WTC11 (cell line): ENCODE data around the gene COL2A1. TPM values are rescaled to one million over a fixed set of nuclear protein-coding genes. Genes with fewer than 3 reads are reported as not detected.

Experiments used
- ATAC-seq: fragments of 200-7000 bp; cut with Tn5 transposase; 2 replicates; pipeline ENCODE4 v1.10.0; 2021; ENCODE audit warnings: mild to moderate bottlenecking, moderate library complexity
- CTCF ChIA-PET: fragments of 300-600 bp; sonication (Branson Sonifier 250); formaldehyde crosslinking; loops from one replicate; lab custom pipeline; 2021; ENCODE audit warnings: antibody characterized with exemption; lab: Charles Lee
- POLR2A ChIA-PET: fragments of 350-600 bp; sonication (Branson Sonifier 250); formaldehyde crosslinking; loops from one replicate; lab custom pipeline; 2021; ENCODE audit warnings: antibody characterized with exemption; lab: Charles Lee
- DNase-seq: peaks from one replicate; pipeline ENCODE4 v3.0.0; 2021; ENCODE audit warnings: low spot score
- H3K27ac Mint-ChIP-seq: 2 replicates; pipeline ENCODE4 v1.8.0; 2021; ENCODE audit warnings: mixed read lengths
- H3K27me3 Mint-ChIP-seq: 2 replicates; pipeline ENCODE4 v1.8.0; 2021; ENCODE audit warnings: low read depth, mild to moderate bottlenecking, moderate library complexity, mixed read lengths
- H3K36me3 Mint-ChIP-seq: 2 replicates; pipeline ENCODE4 v1.8.0; 2021; ENCODE audit warnings: mixed read lengths
- H3K4me1 Mint-ChIP-seq: 2 replicates; pipeline ENCODE4 v1.8.0; 2022; ENCODE audit warnings: mixed read lengths
- H3K4me3 Mint-ChIP-seq: 2 replicates; pipeline ENCODE4 v1.8.0; 2021; ENCODE audit warnings: mild to moderate bottlenecking, moderate library complexity, mixed read lengths
- H3K9me3 Mint-ChIP-seq: 2 replicates; pipeline ENCODE4 v1.8.0; 2021; ENCODE audit warnings: mixed read lengths
- CTCF ChIP-seq: fragments of 200-600 bp; IDR thresholded peaks from 2 replicates; pipeline ENCODE4 v1.8.0; 2022; ENCODE audit warnings: antibody characterized with exemption
- E2F4 ChIP-seq: sonication (generic); formaldehyde crosslinking; IDR thresholded peaks from 2 replicates; pipeline ENCODE4 v1.8.1; 2022; ENCODE audit warnings: low read depth, mild to moderate bottlenecking, moderate library complexity, missing genetic modification reagents, borderline replicate concordance
- E2F5 ChIP-seq: sonication (generic); formaldehyde crosslinking; IDR thresholded peaks from 2 replicates; pipeline ENCODE4 v1.8.1; 2022; ENCODE audit warnings: mild to moderate bottlenecking, moderate library complexity, missing genetic modification reagents
- ETV6 ChIP-seq: sonication (generic); formaldehyde crosslinking; IDR thresholded peaks from 2 replicates; pipeline ENCODE4 v1.8.1; 2022; ENCODE audit warnings: mild to moderate bottlenecking, missing genetic modification reagents
- HMGXB4 ChIP-seq: sonication (generic); formaldehyde crosslinking; IDR thresholded peaks from 2 replicates; pipeline ENCODE4 v1.8.1; 2023; ENCODE audit warnings: mild to moderate bottlenecking, moderate library complexity, missing genetic modification reagents
- IRF1 ChIP-seq: sonication (generic); formaldehyde crosslinking; IDR thresholded peaks from 2 replicates; pipeline ENCODE4 v1.8.0; 2023; ENCODE audit warnings: missing genetic modification reagents
- IRF2 ChIP-seq: sonication (generic); formaldehyde crosslinking; IDR thresholded peaks from 2 replicates; pipeline ENCODE4 v1.8.0; 2022; ENCODE audit warnings: low read depth, missing genetic modification reagents, borderline replicate concordance
- JUN ChIP-seq: sonication (generic); formaldehyde crosslinking; IDR thresholded peaks from 2 replicates; pipeline ENCODE4 v1.8.0; 2023; ENCODE audit warnings: mild to moderate bottlenecking, missing genetic modification reagents
- MAX ChIP-seq: sonication (generic); formaldehyde crosslinking; IDR thresholded peaks from 2 replicates; pipeline ENCODE4 v1.8.0; 2022; ENCODE audit warnings: mild to moderate bottlenecking, missing genetic modification reagents
- TCF7 ChIP-seq: sonication (generic); formaldehyde crosslinking; IDR thresholded peaks from 2 replicates; pipeline ENCODE4 v1.8.0; 2022; ENCODE audit warnings: mild to moderate bottlenecking, low read depth, missing genetic modification reagents, moderate library complexity
- USF2 ChIP-seq: sonication (generic); formaldehyde crosslinking; IDR thresholded peaks from 2 replicates; pipeline ENCODE4 v1.8.1; 2023; ENCODE audit warnings: mild to moderate bottlenecking, missing genetic modification reagents, moderate library complexity
- ZBTB21 ChIP-seq: sonication (generic); formaldehyde crosslinking; IDR thresholded peaks from 2 replicates; pipeline ENCODE4 v1.8.1; 2023; ENCODE audit warnings: mild to moderate bottlenecking, missing genetic modification reagents, borderline replicate concordance
- ZBTB43 ChIP-seq: sonication (generic); formaldehyde crosslinking; IDR thresholded peaks from 2 replicates; pipeline ENCODE4 v1.8.1; 2023; ENCODE audit warnings: mild to moderate bottlenecking, missing genetic modification reagents
- ZNF219 ChIP-seq: sonication (generic); formaldehyde crosslinking; IDR thresholded peaks from 2 replicates; pipeline ENCODE4 v1.8.0; 2023; ENCODE audit warnings: missing genetic modification reagents, mild to moderate bottlenecking, borderline replicate concordance
- ZNF232 ChIP-seq: sonication (generic); formaldehyde crosslinking; IDR thresholded peaks from 2 replicates; pipeline ENCODE4 v1.8.0; 2022; ENCODE audit warnings: mild to moderate bottlenecking, missing genetic modification reagents
- ZNF317 ChIP-seq: sonication (generic); formaldehyde crosslinking; IDR thresholded peaks from 2 replicates; pipeline ENCODE4 v1.8.1; 2023; ENCODE audit warnings: low read depth, mild to moderate bottlenecking, moderate library complexity, missing genetic modification reagents, borderline replicate concordance
- ZNF532 ChIP-seq: fragments of 250-450 bp; sonication (Bioruptor Pico); IDR thresholded peaks from 2 replicates; pipeline ENCODE4 v1.9.0; 2021; ENCODE audit warnings: mild to moderate bottlenecking, borderline replicate concordance
- total RNA-seq: library from RNA; stranded (reverse); gene quantifications from 3 replicates; pipeline ENCODE4 v1.2.3, GENCODE V29; 2021

Gene COL2A1
- total RNA-seq, 1 experiment from 2014 or later: 20.9 TPM

GRCh38 chr12:48040354-48040753 is 36.1 kb upstream of the COL2A1 start:
- ATAC-seq (no peak), DNase-seq (no peak)
- Mint-ChIP-seq H3K9me3 (no peaks in the 10 kb centered on the region), H3K36me3 (peaks cover 16% of the 10 kb centered on the region), H3K4me3 (no peak overlapping the region), H3K4me1 (peaks cover 35% of the 10 kb centered on the region), H3K27ac (no peak overlapping the region), H3K27me3 (peaks cover 47% of the 10 kb centered on the region)
- CTCF ChIA-PET: no interaction called here
- POLR2A ChIA-PET: no interaction called here
- no peak for TF ChIP-seq E2F5 (CRISPR knock-in tag)
- TF ChIP-seq ZNF219 (CRISPR knock-in tag): no peak
- no peak for TF ChIP-seq ZBTB43
- no peak for TF ChIP-seq ZNF532

- peaks cover 35% of the 10 kb centered on the region for H3K4me1 Mint-ChIP-seq
- no peaks in the 10 kb centered on the region for H3K9me3 Mint-ChIP-seq
- no peak overlapping the region for H3K4me3 Mint-ChIP-seq
- peaks cover 11% of the 10 kb centered on the region for H3K36me3 Mint-ChIP-seq
- no peak for DNase-seq
- CTCF ChIA-PET: no interaction called here
- no peak for ATAC-seq
- TF ChIP-seq MAX (CRISPR knock-in tag) (no peak), HMGXB4 (CRISPR knock-in tag) (no peak), USF2 (CRISPR knock-in tag) (no peak), TCF7 (no peak), ZNF317 (no peak), ETV6 (CRISPR knock-in tag) (no peak), ZNF232 (CRISPR knock-in tag) (no peak), JUN (CRISPR knock-in tag) (no peak), IRF1 (CRISPR knock-in tag) (no peak), CTCF (no peak), E2F4 (no peak), ZBTB21 (CRISPR knock-in tag) (no peak), IRF2 (CRISPR knock-in tag) (no peak)
- H3K27me3 Mint-ChIP-seq: peaks cover 59% of the 10 kb centered on the region
- POLR2A ChIA-PET: no interaction called here
- H3K27ac Mint-ChIP-seq: no peak overlapping the region
Observed at GRCh38 chr12:48039151-48039550, 34.9 kb upstream of the COL2A1 start.
